COLO668 (cell line): Measurements from ENCODE around the gene RCOR3.
"Not testable (repeated sequence)": the region's sequence is repeated elsewhere in the genome, so short reads cannot be mapped to it uniquely, and the experiment has no call there.

Experiments
- DNase-seq: peaks from one replicate; lab custom pipeline; 2025; ENCODE audit not compliant: unreplicated experiment; lab: John Stamatoyannopoulos, UW

RCOR3 gene

GRCh38 chr1:211337430-211338223 lies 78.5 kb downstream of the RCOR3 start:
- no peak for DNase-seq

- no peak for DNase-seq
Measured at GRCh38 chr1:211338224-211338620, 79.1 kb downstream of the RCOR3 start.

- no peak for DNase-seq
Measured at GRCh38 chr1:211339631-211340041, 80.5 kb downstream of the RCOR3 start.

GRCh38 chr1:211340622-211341507 lies 81.7 kb downstream of the RCOR3 start:
- DNase-seq = no peak

- no peak for DNase-seq
Measured at GRCh38 chr1:211341999-211342398, 82.8 kb downstream of the RCOR3 start.

GRCh38 chr1:211343607-211344006 lies 84.4 kb downstream of the RCOR3 start:
- no peak for DNase-seq

GRCh38 chr1:211344152-211344618 lies 85.0 kb downstream of the RCOR3 start:
- DNase-seq = no peak

GRCh38 chr1:211345719-211346118 lies 86.6 kb downstream of the RCOR3 start:
- DNase-seq = peak; percentile 44

GRCh38 chr1:211347077-211347844 lies 88.1 kb downstream of the RCOR3 start:
- no peak for DNase-seq

GRCh38 chr1:211348547-211348946 lies 89.4 kb downstream of the RCOR3 start:
- DNase-seq = no peak

- no peak for DNase-seq
Measured at GRCh38 chr1:211349741-211350140, 90.6 kb downstream of the RCOR3 start.

- DNase-seq = not testable (repeated sequence)
Measured at GRCh38 chr1:211352055-211352454, 92.9 kb downstream of the RCOR3 start.

GRCh38 chr1:211352465-211352864 lies 93.3 kb downstream of the RCOR3 start:
- no peak for DNase-seq

- DNase-seq = peak; percentile 80
Measured at GRCh38 chr1:211352985-211353515, 93.9 kb downstream of the RCOR3 start.

- DNase-seq = no peak
Measured at GRCh38 chr1:211353562-211354212, 94.5 kb downstream of the RCOR3 start.

GRCh38 chr1:211355873-211356272 lies 96.7 kb downstream of the RCOR3 start:
- no peak for DNase-seq

GRCh38 chr1:211356723-211357407 lies 97.7 kb downstream of the RCOR3 start:
- no peak for DNase-seq

- DNase-seq = no peak
Measured at GRCh38 chr1:211358685-211359084, 99.5 kb downstream of the RCOR3 start.

- no peak for DNase-seq
Measured at GRCh38 chr1:211359876-211360275, 100.7 kb downstream of the RCOR3 start.

- DNase-seq = no peak
Measured at GRCh38 chr1:211361202-211361601, 102.0 kb downstream of the RCOR3 start.
